H1 (cell line): ENCODE measurements around the gene MROH2B. TPM values are rescaled to one million over a fixed set of nuclear protein-coding genes. Genes with fewer than 3 reads are reported as not detected.

Source experiments
- polyA plus RNA-seq, 7 experiments: library from polyadenylated mRNA; depleted of rRNA in 3 of 7; stranded (reverse) in 5 of 7; unstranded in 2 of 7; fragments of >200 nt in 5 of 7; fragments of 200-250 nt in 2 of 7; gene quantifications; 1 replicate in 5 of 7; 2 replicates in 1 of 7; 4 replicates in 1 of 7; pipeline versions ENCODE4 v1.2.1 to v1.2.3, GENCODE V29; 2011 to 2013; ENCODE audit warnings: missing spikeins in 2 of 7, mixed read lengths in 2 of 7
- small RNA-seq: library from polyadenylated mRNA; stranded (forward); fragments of <200 nt; extraction: miRNeasy Mini kit (QIAGEN cat#:217004); gene quantifications from one replicate; pipeline ENCODE3, GENCODE V24; 2013; ENCODE audit not compliant: insufficient read depth
- total RNA-seq: library from RNA; stranded (reverse); fragmentation: NEBNext Ultra II Directional; extraction: Animal tissue kit (Norgen Biotek cat#: 25700); gene quantifications from 2 replicates; pipeline ENCODE4 v1.2.1, GENCODE V29; 2021

The MROH2B gene
- total and polyA plus RNA-seq, 2 of the 8 experiments (the other 6 are each of a cell fraction or from before 2014, with no cell fraction given), result not detected

Small RNA genes within 50 kb of the gene (small RNA-seq; reads per million reads assigned to genes)
- gene AC114967.1, result not detected

Other genes with a start within 250 kb of the MROH2B start
- gene RPL37, start 236.1 kb downstream of the MROH2B start, total RNA-seq, result 1,534 and 1,595 TPM in 2 replicates
- 351 and 467 TPM in 2 replicates for gene RPL37, start 236.1 kb downstream of the MROH2B start, polyA plus RNA-seq (2011; rRNA removed)
- 0.33 and 0.50 TPM in 2 replicates for gene CARD6, start 230.0 kb downstream of the MROH2B start, total RNA-seq
- 0.19 and 0.41 TPM in 2 replicates for gene CARD6, start 230.0 kb downstream of the MROH2B start, polyA plus RNA-seq (2011; rRNA removed)
- gene C7, start 161.8 kb downstream of the MROH2B start, total RNA-seq, result not detected in 2 replicates
- gene C7, start 161.8 kb downstream of the MROH2B start, polyA plus RNA-seq (2011; rRNA removed), result 0.08 and 0.24 TPM in 2 replicates
- gene C6, start 142.2 kb upstream of the MROH2B start, total RNA-seq, result not detected in 2 replicates
- gene C6, start 142.2 kb upstream of the MROH2B start, polyA plus RNA-seq (2011; rRNA removed), result not detected in 2 replicates